GM21619 (cell line): Measurements from ENCODE around the gene C19orf25.
"Not testable (repeated sequence)": the region's sequence is repeated elsewhere in the genome, so short reads cannot be mapped to it uniquely, and the experiment has no call there.

ENCODE experiments used
- ATAC-seq: cut with Tn5 transposase; IDR thresholded peaks from one replicate; pipeline ENCODE4 v1.9.1; 2021; ENCODE audit not compliant: unreplicated experiment

C19orf25 gene

GRCh38 chr19:1512671-1513498 lies 33.9 kb upstream of the C19orf25 start, which contains the start of gene ADAMTSL5:
ADAMTSL5 (minus strand) TSS chr19:1513019; CDS start chr19:1510943, 2,076 bp downstream.
- ATAC-seq = no peak

GRCh38 chr19:1511318-1512317 lies 32.6 kb upstream of the C19orf25 start:
- no peak for ATAC-seq

- no peak for ATAC-seq
These were observed 31.8 kb upstream of the C19orf25 start for GRCh38 chr19:1510807-1511206.

- no peak for ATAC-seq
These were observed 31.4 kb upstream of the C19orf25 start for GRCh38 chr19:1510442-1510806.

GRCh38 chr19:1509602-1510441 lies 30.8 kb upstream of the C19orf25 start:
- ATAC-seq = no peak

GRCh38 chr19:1508507-1508856 lies 29.5 kb upstream of the C19orf25 start:
- ATAC-seq = no peak

- no peak for ATAC-seq
These were observed 28.9 kb upstream of the C19orf25 start for GRCh38 chr19:1507763-1508506.

GRCh38 chr19:1507192-1507660 lies 28.2 kb upstream of the C19orf25 start:
- no peak for ATAC-seq

GRCh38 chr19:1505991-1506881 lies 27.2 kb upstream of the C19orf25 start:
- ATAC-seq = no peak

GRCh38 chr19:1505012-1505411 lies 26.0 kb upstream of the C19orf25 start:
- ATAC-seq = no peak

GRCh38 chr19:1503925-1504773 lies 25.1 kb upstream of the C19orf25 start:
- ATAC-seq = no peak

GRCh38 chr19:1503089-1503924 lies 24.3 kb upstream of the C19orf25 start:
- ATAC-seq = no peak

- no peak for ATAC-seq
These were observed 23.5 kb upstream of the C19orf25 start for GRCh38 chr19:1502433-1503088.

GRCh38 chr19:1501200-1501595 lies 22.2 kb upstream of the C19orf25 start:
- ATAC-seq = no peak

GRCh38 chr19:1499231-1499630 lies 20.2 kb upstream of the C19orf25 start:
- ATAC-seq = not testable (repeated sequence)

GRCh38 chr19:1497578-1498235 lies 18.7 kb upstream of the C19orf25 start:
- no peak for ATAC-seq
